Peyer's patch (tissue), 4 donors: ENCODE measurements around the gene RHOH.

Experiments
- CTCF ChIP-seq, 6 experiments: fragments of 450-650 bp in 4 of 6; fragments of 200-600 bp in 2 of 6; sonication (generic) in 1 of 6; IDR thresholded peaks; one replicate each; pipeline ENCODE4 v1.5.1; 2017 to 2019; ENCODE audit warnings: antibody characterized with exemption in 6 of 6, mild to moderate bottlenecking in 3 of 6, moderate library complexity in 1 of 6
- POLR2A ChIP-seq, 2 donors: fragments of 450-650 bp; IDR thresholded peaks; one replicate each; pipeline ENCODE4 v1.5.1; 2017; ENCODE audit warnings: antibody characterized with exemption in 2 of 2, mild to moderate bottlenecking in 2 of 2, moderate library complexity in 2 of 2

GRCh38 chr4:40223343-40223742 is 26.5 kb downstream of the RHOH start:
- no peak for TF ChIP-seq POLR2A (IDR thresholded peaks at IDR 0.05)
- TF ChIP-seq CTCF (IDR thresholded peaks at IDR 0.05): no peak
